Testis (tissue), 2 donors: ENCODE data around the gene LSP1.

Experiments
- CTCF ChIP-seq, 3 experiments: fragments of 450-650 bp in 2 of 3; fragments of 200-600 bp in 1 of 3; sonication (generic) in 1 of 3; IDR thresholded peaks; one replicate each; pipeline ENCODE4 v1.5.1; 2016 to 2019; ENCODE audit warnings: antibody characterized with exemption in 3 of 3, mild to moderate bottlenecking in 2 of 3, moderate library complexity in 1 of 3
- POLR2A ChIP-seq: fragments of 450-650 bp; IDR thresholded peaks from one replicate; pipeline ENCODE4 v1.6.1; 2017; ENCODE audit warnings: antibody characterized with exemption, mild to moderate bottlenecking, moderate library complexity

- TF ChIP-seq CTCF (IDR thresholded peaks at IDR 0.05) (no peak), POLR2A (no peak)
These were observed 17.2 kb upstream of the LSP1 start for GRCh38 chr11:1835671-1836010.
